Spleen (tissue), 7 donors: ENCODE measurements around the gene STX12.

Experiments
- CTCF ChIP-seq, 11 experiments: fragments of 200-600 bp in 7 of 11; fragments of 450-650 bp in 4 of 11; sonication (generic) in 4 of 11; IDR thresholded peaks in 8 of 11; conservative IDR thresholded peaks in 3 of 11; 1 replicate in 7 of 11; 2 replicates in 4 of 11; pipeline versions ENCODE4 v1.4.0 to v1.8.0; 2016 to 2021; ENCODE audit warnings: antibody characterized with exemption in 11 of 11, inconsistent platforms in 4 of 11, mild to moderate bottlenecking in 1 of 11
- POLR2AphosphoS5 ChIP-seq, 3 donors: sonication (generic); formaldehyde crosslinking; IDR thresholded peaks; one replicate each; pipeline ENCODE4 v1.5.1; 2017; ENCODE audit warnings: antibody characterized with exemption in 3 of 3
- donor health status: DM: no; HTN: no; CAD: no; lungs with moderate emphysema.
- donor health status: DM: no; HTN: no; CAD: no.
- donor health status: DM: no; HTN: no; CAD: no.

- no peak for TF ChIP-seq POLR2AphosphoS5 (IDR thresholded peaks at IDR 0.05)
- TF ChIP-seq CTCF (IDR thresholded peaks at IDR 0.05 in 8 of 11, conservative IDR thresholded peaks at IDR 0.05 in 3 of 11), result no peak
Measured at GRCh38 chr1:27832762-27833161, 59.7 kb downstream of the STX12 start.
